K562 (cell line): ENCODE results near the gene NRSN2. TPM values are rescaled to one million over a fixed set of nuclear protein-coding genes. Genes with fewer than 3 reads are reported as not detected.
A peak's percentile ranks its signal among the peaks of the same experiment; 100 is the strongest.
"Not testable (repeated sequence)": the region's sequence is repeated elsewhere in the genome, so short reads cannot be mapped to it uniquely, and the experiment has no call there.

Source experiments
- ATAC-seq: fragments of 200-7000 bp; cut with Tn5 transposase; 3 replicates; pipeline ENCODE4 v1.9.1; 2020; ENCODE audit warnings: moderate library complexity
- BruUV-seq: library from RNA; stranded (reverse); fragments of 400-500 nt; replicated peaks from 2 replicates; lab custom pipeline; 2021; lab: Mats Ljungman, UMichigan
- CTCF ChIA-PET: fragments of 300-600 bp; formaldehyde crosslinking; extraction: SDS; loops from one replicate; lab custom pipeline; 2021; ENCODE audit warnings: low intra/inter-chr PET ratio; lab: Yijun Ruan, JAX
- POLR2A ChIA-PET: fragments of 300-600, 350-650 bp; sonication (Branson Sonifier 250); formaldehyde crosslinking; extraction: SDS; loops from one replicate; lab custom pipeline; 2021; ENCODE audit warnings: antibody characterized with exemption, inconsistent platforms; lab: Yijun Ruan, JAX
- DNase-seq, 4 experiments: peaks; one replicate each; pipeline versions ENCODE4 v3.0.0 to v3.0.0-alpha.2; 2011 to 2018; ENCODE audit warnings: low spot score in 3 of 4, mixed read lengths in 3 of 4; ENCODE audit errors: extremely low read depth in 1 of 4
- FAIRE-seq: peaks from 2 replicates; lab custom pipeline; 2011; peaks lifted over from hg19 to GRCh38; lab: Jason Lieb, UNC
- H2AFZ ChIP-seq: 2 replicates; pipeline ENCODE4 v1.6.0; 2011; ENCODE audit warnings: low read depth, low read length, control low read depth, inconsistent platforms
- H3K27ac ChIP-seq: fragments of 200-600 bp; 3 replicates; pipeline ENCODE4 v1.8.0; 2011; ENCODE audit warnings: low read depth, mild to moderate bottlenecking, control low read depth, inconsistent platforms, low read length, moderate library complexity, mixed read lengths; ENCODE audit errors: extremely low read depth
- H3K27me3 ChIP-seq, 2 experiments: fragments of 300-600 bp in 1 of 2; 2 replicates in 1 of 2; 3 replicates in 1 of 2; pipeline versions ENCODE4 v1.6.0 to v1.8.0; 2011; ENCODE audit warnings: inconsistent platforms in 2 of 2, low read length in 2 of 2, mild to moderate bottlenecking in 1 of 2, mixed read lengths in 1 of 2, moderate library complexity in 1 of 2; ENCODE audit not compliant: control insufficient read depth in 2 of 2, insufficient read depth in 2 of 2
- H3K36me3 ChIP-seq: fragments of 300-600 bp; 3 replicates; pipeline ENCODE4 v1.8.0; 2011; ENCODE audit warnings: mild to moderate bottlenecking, low read length, inconsistent platforms; ENCODE audit not compliant: control insufficient read depth, insufficient read depth
- H3K4me1 ChIP-seq, 2 experiments: fragments of 200-600 bp in 1 of 2; replicated peaks in 1 of 2; 2 replicates in 1 of 2; 3 replicates in 1 of 2; pipeline versions ENCODE4 v1.5.1 to v1.8.0; 2011; ENCODE audit warnings: inconsistent platforms in 2 of 2, low read length in 2 of 2, mild to moderate bottlenecking in 1 of 2, mixed read lengths in 1 of 2, moderate library complexity in 1 of 2; ENCODE audit not compliant: control insufficient read depth in 2 of 2, insufficient read depth in 2 of 2
- H3K4me2 ChIP-seq: 2 replicates; pipeline ENCODE4 v1.6.1; 2011; ENCODE audit warnings: low read length, control low read depth, inconsistent platforms, mixed read lengths; ENCODE audit not compliant: insufficient read depth
- H3K4me3 ChIP-seq: fragments of 200-600 bp; sonication (generic), shearing (Covaris generic); 2 replicates; pipeline ENCODE4 v1.5.1; 2016; ENCODE audit warnings: control low read depth, inconsistent platforms
- H3K79me2 ChIP-seq: fragments of 200-600 bp; 3 replicates; pipeline ENCODE4 v1.8.0; 2011; ENCODE audit warnings: low read length, inconsistent platforms; ENCODE audit not compliant: control insufficient read depth, insufficient read depth
- H3K9ac ChIP-seq, 2 experiments: 2 replicates each; pipeline versions ENCODE4 v1.6.0 to v1.6.1; 2011; ENCODE audit warnings: low read depth in 2 of 2, low read length in 2 of 2, control low read depth in 1 of 2, inconsistent platforms in 1 of 2, mild to moderate bottlenecking in 1 of 2, mixed read lengths in 1 of 2; ENCODE audit not compliant: insufficient read depth in 1 of 2
- H3K9me1 ChIP-seq: one replicate; pipeline ENCODE4 v1.6.0; 2011; ENCODE audit warnings: inconsistent platforms, mild to moderate bottlenecking, low read length, moderate library complexity; ENCODE audit not compliant: control insufficient read depth, insufficient read depth
- H3K9me3 ChIP-seq: replicated peaks from 2 replicates; pipeline ENCODE4 v1.5.1; 2011; ENCODE audit warnings: low read depth, low read length, inconsistent platforms; ENCODE audit not compliant: control insufficient read depth, insufficient read depth
- H4K20me1 ChIP-seq: replicated peaks from 2 replicates; pipeline ENCODE4 v1.6.1; 2011; ENCODE audit warnings: low read length, inconsistent platforms, mixed read lengths; ENCODE audit not compliant: control insufficient read depth, insufficient read depth
- CC2D1A ChIP-seq: fragments of 450-650 bp; IDR thresholded peaks from 2 replicates; pipeline ENCODE4 v1.6.1; 2017; ENCODE audit warnings: mild to moderate bottlenecking
- POLR2B ChIP-seq: fragments of 450-650 bp; IDR thresholded peaks from 2 replicates; pipeline ENCODE4 v1.6.1; 2018; ENCODE audit warnings: low read depth; ENCODE audit not compliant: partially characterized antibody
- POLR2G ChIP-seq: fragments of 200-400 bp; formaldehyde crosslinking; IDR thresholded peaks from 2 replicates; pipeline ENCODE4 v1.6.1; 2017; ENCODE audit warnings: low read depth, mild to moderate bottlenecking, antibody characterized with exemption, low read length, moderate library complexity
- RB1 ChIP-seq: fragments of 450-650 bp; IDR thresholded peaks from 2 replicates; pipeline ENCODE4 v1.6.1; 2017; ENCODE audit warnings: low read depth, mild to moderate bottlenecking
- RBFOX2 ChIP-seq: fragments of 200-400 bp; formaldehyde crosslinking; IDR thresholded peaks from 2 replicates; pipeline ENCODE4 v1.6.1; 2017; ENCODE audit warnings: low read depth, mild to moderate bottlenecking, low read length, moderate library complexity
- RBM15 ChIP-seq: fragments of 200-400 bp; formaldehyde crosslinking; IDR thresholded peaks from 2 replicates; pipeline ENCODE4 v1.6.1; 2018; ENCODE audit warnings: mild to moderate bottlenecking, low read length, moderate library complexity; ENCODE audit not compliant: insufficient read depth
- SUPT5H ChIP-seq: fragments of 450-650 bp; IDR thresholded peaks from 2 replicates; pipeline ENCODE4 v1.6.1; 2016
- ZNF146 ChIP-seq: IDR thresholded peaks from one replicate; pipeline ENCODE4 v1.6.1; 2018; ENCODE audit warnings: missing compliant biosample characterization; ENCODE audit not compliant: unreplicated experiment
- WGBS: fragments of 100-300 bp; shearing (Covaris generic); methylation state at CpG from one replicate; pipeline ENCODE4 v1.1.6; 2016; ENCODE audit warnings: low coverage, mixed read lengths; ENCODE audit not compliant: insufficient coverage; ENCODE audit errors: missing lambda C conversion rate; 5-methylcytosine and 5-hydroxymethylcytosine counted together
- in situ Hi-C: fragments of 300-500 bp; cut with MboI; formaldehyde crosslinking; loops from 4 replicates; pipeline ENCODE4 v1.15.0; 2018; ENCODE audit warnings: inconsistent platforms, mixed read lengths
- intact Hi-C: fragments of 100-400 bp; cut with micrococcal nuclease; formaldehyde crosslinking; loops from 2 replicates; pipeline ENCODE4 v1.14.2; 2022
- polyA plus RNA-seq, 8 experiments: library from polyadenylated mRNA; depleted of rRNA in 4 of 8; stranded (reverse) in 5 of 8; unstranded in 3 of 8; fragments of >200 nt; fragmentation: Nextera tagmentation in 2 of 8; fragmentation: Illumina TruSeq in 1 of 8; extraction: Ambion mirVana in 2 of 8; extraction: Trizol in 1 of 8; gene quantifications; 2 replicates each; pipeline versions ENCODE4 v1.2.1 to v1.2.3, GENCODE V29; 2011 to 2014; ENCODE audit warnings: inconsistent platforms in 1 of 8, missing spikeins in 1 of 8
- total RNA-seq, 7 experiments: library from RNA; depleted of rRNA in 6 of 7; stranded (reverse); fragments of >200 nt in 6 of 7; fragmentation: Illumina TruSeq in 2 of 7; extraction: Trizol in 2 of 7; gene quantifications; 2 replicates each; pipeline versions ENCODE4 v1.2.1 to v1.2.3, GENCODE V29; 2011 to 2021; ENCODE audit warnings: low replicate concordance in 1 of 7

Gene NRSN2
- total and polyA plus RNA-seq, 9 of the 15 experiments (the other 6 are each of a cell fraction or from before 2014, with no cell fraction given) = 7.5 to 29.7 (median 11.1) TPM

GRCh38 chr20:386634-387033, 39.7 kb downstream of the NRSN2 start:
- H3K9ac ChIP-seq, H3K27me3 ChIP-seq, DNase-seq, in situ Hi-C loops, H2AFZ ChIP-seq, H3K9me1 ChIP-seq, H3K9me3 ChIP-seq, FAIRE-seq, H3K27ac ChIP-seq, intact Hi-C loops, ATAC-seq, CTCF ChIA-PET, H3K4me2 ChIP-seq, H3K4me3 ChIP-seq, BruUV-seq: not testable (repeated sequence)
- 95% methylated on average over 7 of the region's 8 CpGs for WGBS
- H4K20me1 ChIP-seq = peaks cover 11% of the 10 kb centered on the region
- TF ChIP-seq POLR2G (peak; percentile 56; the same call in 1 of the 2 replicates), SUPT5H (peak; percentile 20; the same call in 1 of the 2 replicates), RBFOX2 (peak; percentile 62)
- POLR2A ChIA-PET = interaction anchor here (0.6 to 9.2 kb wide), 4 partner anchors 11 to 56 kb away, joined by 5 to 100 read pairs (median 53); no protein-coding TSS in a partner anchor
- peaks cover 14% of the 10 kb centered on the region in 2 experiments; a peak in 4 of 5 replicates for H3K4me1 ChIP-seq
- H3K36me3 ChIP-seq = peaks cover 81% of the 10 kb centered on the region
- H3K79me2 ChIP-seq = peaks cover 73% of the 10 kb centered on the region

- Histone ChIP-seq H3K27ac (no peak overlapping the region), H3K9me1 (no peaks in the 10 kb centered on the region), H3K36me3 (peaks cover 85% of the 10 kb centered on the region), H3K79me2 (peaks cover 64% of the 10 kb centered on the region), H3K9ac (no peak overlapping the region), H3K9me3 (no peaks in the 10 kb centered on the region), H4K20me1 (peaks cover 6% of the 10 kb centered on the region), H2AFZ (no peak overlapping the region), H3K4me2 (no peak overlapping the region), H3K4me3 (no peak overlapping the region), H3K27me3 (no peaks in the 10 kb centered on the region), H3K4me1 (peaks cover 8 to 14% of the 10 kb centered on the region in 2 experiments; a peak in 4 of 5 replicates)
- no TSS peak for BruUV-seq
- intact Hi-C loops (no loop called here), in situ Hi-C loops (no loop called here)
- FAIRE-seq = no peak
- 100% methylated on average over 3 of the region's 3 CpGs for WGBS
- ChIA-PET CTCF (no interaction called here), POLR2A (interaction anchor here (0.6 to 7.6 kb wide), 4 partner anchors 10 to 121 kb away, joined by 3 to 95 read pairs (median 7); no protein-coding TSS in a partner anchor)
- DNase-seq = no peak
- ATAC-seq = no peak
- TF ChIP-seq CC2D1A (no peak), RB1 (no peak), ZNF146 (peak; percentile 99), POLR2B (peak; percentile 43), RBM15 (no peak)
Measured at GRCh38 chr20:387520-387919, 40.6 kb downstream of the NRSN2 start.
